HEK293T (cell line): Measurements from ENCODE around the gene SLC16A4.

ENCODE experiments used
- CTCF ChIA-PET: fragments of 350-600 bp; formaldehyde crosslinking; extraction: SDS; loops from one replicate; lab custom pipeline; 2021; ENCODE audit warnings: antibody characterized with exemption, inconsistent platforms; lab: Yijun Ruan, JAX
- POLR2A ChIA-PET: fragments of 350-600 bp; formaldehyde crosslinking; extraction: SDS; loops from one replicate; lab custom pipeline; 2020; ENCODE audit warnings: antibody characterized with exemption, inconsistent platforms; lab: Yijun Ruan, JAX
- DNase-seq: peaks from one replicate; pipeline ENCODE4 v3.0.0; 2012; ENCODE audit warnings: mixed read lengths; ENCODE audit errors: extremely low spot score
- ARNT ChIP-seq: fragments of 450-650 bp; IDR thresholded peaks from 2 replicates; pipeline ENCODE4 v1.6.1; 2017; ENCODE audit warnings: mild to moderate bottlenecking
- BHLHE40 ChIP-seq: fragments of 450-650 bp; IDR thresholded peaks from 2 replicates; pipeline ENCODE4 v1.6.1; 2016; ENCODE audit warnings: mild to moderate bottlenecking, moderate library complexity, borderline replicate concordance
- CTBP1 ChIP-seq: fragments of 450-650 bp; IDR thresholded peaks from 2 replicates; pipeline ENCODE4 v1.6.1; 2016; ENCODE audit warnings: borderline replicate concordance
- ELF4 ChIP-seq: fragments of 450-650 bp; IDR thresholded peaks from 2 replicates; pipeline ENCODE4 v1.6.1; 2017; ENCODE audit warnings: antibody characterized with exemption
- FOXA1 ChIP-seq: fragments of 450-650 bp; IDR thresholded peaks from 2 replicates; pipeline ENCODE4 v1.6.1; 2016; ENCODE audit warnings: mild to moderate bottlenecking
- FOXK2 ChIP-seq: fragments of 450-650 bp; IDR thresholded peaks from 2 replicates; pipeline ENCODE4 v1.6.1; 2016; ENCODE audit warnings: mild to moderate bottlenecking
- FOXM1 ChIP-seq: fragments of 450-650 bp; IDR thresholded peaks from 2 replicates; pipeline ENCODE4 v1.6.1; 2017; ENCODE audit warnings: mild to moderate bottlenecking, borderline replicate concordance
- HDGF ChIP-seq: fragments of 450-650 bp; IDR thresholded peaks from 2 replicates; pipeline ENCODE4 v1.6.1; 2017; ENCODE audit warnings: antibody characterized with exemption, borderline replicate concordance
- L3MBTL2 ChIP-seq: fragments of 450-650 bp; conservative IDR thresholded peaks from 2 replicates; pipeline ENCODE4 v1.6.1; 2016; ENCODE audit warnings: mild to moderate bottlenecking
- LEF1 ChIP-seq: fragments of 450-650 bp; IDR thresholded peaks from 2 replicates; pipeline ENCODE4 v1.6.1; 2017; ENCODE audit warnings: mild to moderate bottlenecking, borderline replicate concordance
- NFRKB ChIP-seq: fragments of 450-650 bp; IDR thresholded peaks from 2 replicates; pipeline ENCODE4 v1.6.1; 2016; ENCODE audit warnings: mild to moderate bottlenecking, moderate library complexity
- SP1 ChIP-seq: fragments of 450-650 bp; IDR thresholded peaks from 2 replicates; pipeline ENCODE4 v1.6.1; 2017
- SUZ12 ChIP-seq: fragments of 450-650 bp; IDR thresholded peaks from 2 replicates; pipeline ENCODE4 v1.6.1; 2016; ENCODE audit warnings: mild to moderate bottlenecking
- TARDBP ChIP-seq: fragments of 450-650 bp; IDR thresholded peaks from 2 replicates; pipeline ENCODE4 v1.6.1; 2016
- ZNF384 ChIP-seq: fragments of 450-650 bp; IDR thresholded peaks from 2 replicates; pipeline ENCODE4 v1.6.1; 2016
- TF ChIP-seq, protein P1 (sequence below): fragments of 450-650 bp; IDR thresholded peaks from 2 replicates; pipeline ENCODE4 v1.6.1; 2016

The SLC16A4 gene

DNA sequence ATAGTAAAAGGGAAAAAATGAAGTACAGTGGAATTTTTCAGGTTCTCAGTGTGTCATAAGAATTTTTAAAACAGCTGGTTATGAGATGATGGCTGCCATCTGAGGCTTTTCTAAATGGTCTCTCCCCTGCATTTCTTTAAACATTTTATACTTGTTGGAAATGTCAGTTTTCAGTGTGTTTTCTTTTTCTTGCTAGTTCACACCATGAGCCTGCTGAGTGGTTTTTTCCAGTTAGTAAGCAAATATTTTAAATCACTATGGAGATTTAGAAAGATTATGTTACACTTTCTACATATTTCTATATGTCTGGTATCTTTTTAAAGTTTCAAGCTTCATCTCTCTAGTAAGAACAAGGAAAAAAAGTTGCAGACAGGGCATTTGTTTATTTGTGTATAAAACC is 42.1 kb downstream of the SLC16A4 start:
- TF ChIP-seq CTBP1 (no peak), ZNF384 (no peak), LEF1 (no peak), NFRKB (no peak), ARNT (no peak), FOXM1 (no peak), SUZ12 (no peak), L3MBTL2 (no peak), HDGF (no peak), SP1 (no peak), TARDBP (no peak), ELF4 (no peak), BHLHE40 (no peak), FOXK2 (no peak), FOXA1 (no peak)
- TF ChIP-seq, protein P1, sequence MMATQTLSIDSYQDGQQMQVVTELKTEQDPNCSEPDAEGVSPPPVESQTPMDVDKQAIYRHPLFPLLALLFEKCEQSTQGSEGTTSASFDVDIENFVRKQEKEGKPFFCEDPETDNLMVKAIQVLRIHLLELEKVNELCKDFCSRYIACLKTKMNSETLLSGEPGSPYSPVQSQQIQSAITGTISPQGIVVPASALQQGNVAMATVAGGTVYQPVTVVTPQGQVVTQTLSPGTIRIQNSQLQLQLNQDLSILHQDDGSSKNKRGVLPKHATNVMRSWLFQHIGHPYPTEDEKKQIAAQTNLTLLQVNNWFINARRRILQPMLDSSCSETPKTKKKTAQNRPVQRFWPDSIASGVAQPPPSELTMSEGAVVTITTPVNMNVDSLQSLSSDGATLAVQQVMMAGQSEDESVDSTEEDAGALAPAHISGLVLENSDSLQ: no peak
- POLR2A ChIA-PET: interaction anchor here (1.2 to 2.1 kb wide), 2 partner anchors 9 to 140 kb away, joined by 4 to 34 read pairs; partner anchors contain the start of gene RBM15
- no peak for DNase-seq
- CTCF ChIA-PET: no interaction called here

GRCh38 chr1:110348050-110348449 is 42.8 kb downstream of the SLC16A4 start:
- no peak for DNase-seq
- TF ChIP-seq SP1 (no peak), SUZ12 (no peak), FOXM1 (no peak), FOXK2 (no peak), ZNF384 (no peak)
- CTCF ChIA-PET: no interaction called here
- POLR2A ChIA-PET: interaction anchor here (1.2 to 2.1 kb wide), 2 partner anchors 9 to 139 kb away, joined by 4 to 34 read pairs; partner anchors contain the start of gene RBM15

GRCh38 chr1:110347182-110347893 is 43.5 kb downstream of the SLC16A4 start:
- DNase-seq: no peak
- TF ChIP-seq FOXK2: no peak
- CTCF ChIA-PET: interaction anchor here (0.8 kb wide), 1 partner anchor 44 kb away, joined by 3 read pairs; the partner anchor contains the start of gene SLC16A4
- POLR2A ChIA-PET: interaction anchor here (1.2 to 1.4 kb wide), 2 partner anchors 9 to 139 kb away, joined by 4 to 8 read pairs; partner anchors contain the start of gene RBM15

GRCh38 chr1:110346690-110347089 is 44.1 kb downstream of the SLC16A4 start:
- DNase-seq: no peak
- ChIA-PET CTCF (interaction anchor here (0.6 to 0.8 kb wide), 3 partner anchors 16 to 183 kb away, joined by 3 to 4 read pairs (median 3); partner anchors contain the start of gene SLC16A4), POLR2A (interaction anchor here (1.4 kb wide), 1 partner anchor 8 kb away, joined by 8 read pairs; the partner anchor contains the start of gene RBM15)
- TF ChIP-seq SUZ12: no peak
- TF ChIP-seq BHLHE40: no peak
- no peak for TF ChIP-seq L3MBTL2
- TF ChIP-seq LEF1: no peak
- no peak for TF ChIP-seq FOXK2
- no peak for TF ChIP-seq NFRKB
- no peak for TF ChIP-seq FOXA1
- no peak for TF ChIP-seq TARDBP
- TF ChIP-seq ELF4: no peak
- TF ChIP-seq, protein P1: no peak

DNA sequence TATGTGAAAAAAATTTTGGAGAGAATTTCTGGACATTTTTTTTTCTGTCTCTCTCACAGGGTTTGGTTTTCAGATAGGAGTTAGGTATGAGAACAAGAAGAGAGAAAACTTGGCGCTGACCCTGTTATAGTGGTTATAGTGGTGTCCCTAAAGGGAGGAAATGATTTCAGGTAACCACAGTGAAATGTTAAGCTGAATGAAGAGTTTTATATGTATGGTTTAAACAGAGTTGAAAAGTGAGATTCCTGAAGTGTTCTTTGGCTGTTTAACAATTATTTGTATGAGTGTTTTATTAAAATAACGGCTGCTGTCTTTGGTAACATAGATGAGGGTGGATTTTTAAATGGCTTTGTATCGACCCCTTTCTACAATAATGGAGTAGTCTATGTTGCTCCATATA is 45.3 kb downstream of the SLC16A4 start:
- no peak for DNase-seq
- TF ChIP-seq LEF1: no peak
- no peak for TF ChIP-seq BHLHE40
- TF ChIP-seq FOXK2: no peak
- no peak for TF ChIP-seq ELF4
- ChIA-PET POLR2A (no interaction called here), CTCF (no interaction called here)

DNA sequence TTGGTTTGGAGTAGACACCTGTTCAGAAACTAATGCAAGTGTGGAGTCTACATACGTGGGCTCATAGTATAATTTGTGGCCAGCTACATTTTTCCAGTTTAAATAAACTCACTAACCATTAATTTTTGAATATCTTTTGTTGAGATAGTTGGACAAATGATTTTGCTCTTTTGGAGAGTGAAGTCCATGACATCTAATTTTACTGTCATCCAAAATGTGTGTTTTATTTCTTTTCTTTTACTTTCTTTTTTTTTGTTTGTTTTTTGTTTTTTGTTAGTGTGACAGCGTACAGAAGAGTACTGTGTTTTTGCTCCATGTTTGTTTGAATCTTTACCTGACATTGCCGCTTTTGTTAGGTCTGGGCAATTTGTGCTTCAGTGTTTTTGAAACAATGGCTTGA is 46.7 kb downstream of the SLC16A4 start:
- CTCF ChIA-PET: no interaction called here
- POLR2A ChIA-PET: no interaction called here
- TF ChIP-seq BHLHE40 (no peak), ELF4 (no peak), TARDBP (no peak), SP1 (no peak), FOXA1 (no peak), LEF1 (no peak), SUZ12 (no peak)
- DNase-seq: no peak

DNA sequence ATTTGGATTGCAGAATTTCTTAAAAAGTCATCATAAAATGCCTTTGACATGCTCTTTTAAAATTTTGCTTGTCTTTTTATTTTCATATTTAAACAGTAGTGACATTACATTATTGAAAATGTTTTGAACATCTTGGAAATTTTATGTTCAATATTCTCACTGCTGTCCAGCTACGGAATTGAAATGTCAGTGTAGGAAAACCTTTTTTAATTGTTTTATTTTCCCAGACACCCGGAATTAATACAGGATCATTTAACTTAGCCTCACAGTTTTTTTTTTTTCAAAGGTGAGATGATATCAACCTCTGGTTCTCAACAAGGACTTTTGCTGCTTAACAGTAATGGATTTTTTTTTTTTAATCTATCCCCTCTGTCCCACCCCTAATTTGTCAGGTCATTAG is 47.6 kb downstream of the SLC16A4 start:
- TF ChIP-seq FOXK2: no peak
- TF ChIP-seq HDGF: no peak
- TF ChIP-seq ZNF384: no peak
- no peak for TF ChIP-seq CTBP1
- TF ChIP-seq FOXM1: no peak
- no peak for TF ChIP-seq TARDBP
- TF ChIP-seq ARNT: no peak
- TF ChIP-seq ELF4: no peak
- no peak for DNase-seq
- ChIA-PET CTCF (interaction anchor here (0.6 kb wide), 1 partner anchor 37 kb away, joined by 3 read pairs; no protein-coding TSS in a partner anchor), POLR2A (no interaction called here)

DNA sequence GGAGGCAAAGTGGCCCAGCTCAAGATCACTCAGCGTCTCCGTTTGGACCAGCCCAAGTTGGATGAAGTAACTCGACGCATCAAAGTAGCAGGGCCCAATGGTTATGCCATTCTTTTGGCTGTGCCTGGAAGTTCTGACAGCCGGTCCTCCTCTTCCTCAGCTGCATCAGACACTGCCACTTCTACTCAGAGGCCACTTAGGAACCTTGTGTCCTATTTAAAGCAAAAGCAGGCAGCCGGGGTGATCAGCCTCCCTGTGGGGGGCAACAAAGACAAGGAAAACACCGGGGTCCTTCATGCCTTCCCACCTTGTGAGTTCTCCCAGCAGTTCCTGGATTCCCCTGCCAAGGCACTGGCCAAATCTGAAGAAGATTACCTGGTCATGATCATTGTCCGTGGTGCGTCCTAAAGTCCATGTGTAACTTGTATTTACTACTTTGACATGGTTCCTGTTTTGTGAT is 48.9 kb downstream of the SLC16A4 start:
- no peak for TF ChIP-seq L3MBTL2
- TF ChIP-seq FOXA1: no peak
- TF ChIP-seq NFRKB: no peak
- no peak for TF ChIP-seq BHLHE40
- TF ChIP-seq CTBP1: no peak
- TF ChIP-seq TARDBP: no peak
- TF ChIP-seq, protein P1: no peak
- no peak for TF ChIP-seq ELF4
- TF ChIP-seq FOXM1: no peak
- no peak for TF ChIP-seq HDGF
- POLR2A ChIA-PET: no interaction called here
- no peak for DNase-seq
- CTCF ChIA-PET: no interaction called here
